BE2C (cell line): Measurements from ENCODE around the gene MAPK10.
"Not testable (repeated sequence)": the region's sequence is repeated elsewhere in the genome, so short reads cannot be mapped to it uniquely, and the experiment has no call there.

Experiments
- DNase-seq: peaks from one replicate; pipeline ENCODE4 v3.0.0-alpha.2; 2020
- H3K27me3 ChIP-seq: fragments of 250-450 bp; sonication (Bioruptor Pico); 2 replicates; pipeline ENCODE4 v1.5.1; 2020; ENCODE audit warnings: mild to moderate bottlenecking
- H3K36me3 ChIP-seq: fragments of 250-450 bp; sonication (Bioruptor Pico); 2 replicates; pipeline ENCODE4 v1.5.1; 2020; ENCODE audit warnings: mild to moderate bottlenecking
- H3K4me1 ChIP-seq: fragments of 250-450 bp; sonication (Bioruptor Pico); 2 replicates; pipeline ENCODE4 v1.5.1; 2020
- H3K4me3 ChIP-seq: 2 replicates; pipeline ENCODE4 v1.5.1; 2011; ENCODE audit warnings: low read depth, low read length
- H3K9me3 ChIP-seq: fragments of 250-450 bp; sonication (Bioruptor Pico); 2 replicates; pipeline ENCODE4 v1.5.1; 2020
- TF ChIP-seq, protein P1 (sequence below): IDR thresholded peaks from 2 replicates; pipeline ENCODE4 v1.5.1; 2012; ENCODE audit warnings: mild to moderate bottlenecking, low read depth, low read length

The MAPK10 gene

DNA sequence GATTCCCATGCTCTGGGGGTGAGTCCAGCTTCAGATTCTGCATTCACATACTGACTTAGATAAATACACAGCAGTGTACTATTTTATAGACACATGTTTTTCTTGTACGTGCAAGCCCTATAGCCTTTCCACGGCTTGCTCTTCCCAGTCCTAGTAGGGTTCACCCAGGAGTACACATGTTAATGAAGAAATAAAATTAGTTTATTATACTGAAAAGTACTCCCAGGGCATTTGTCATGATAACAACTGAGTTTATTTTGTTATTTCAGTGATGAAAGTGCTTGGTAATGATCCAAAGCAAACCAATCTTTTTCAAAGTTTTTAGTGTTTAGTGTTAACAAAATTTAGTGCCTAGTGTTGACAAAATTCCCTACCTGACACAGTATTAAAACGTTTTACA is 21.3 kb downstream of the MAPK10 start:
- TF ChIP-seq, protein P1, sequence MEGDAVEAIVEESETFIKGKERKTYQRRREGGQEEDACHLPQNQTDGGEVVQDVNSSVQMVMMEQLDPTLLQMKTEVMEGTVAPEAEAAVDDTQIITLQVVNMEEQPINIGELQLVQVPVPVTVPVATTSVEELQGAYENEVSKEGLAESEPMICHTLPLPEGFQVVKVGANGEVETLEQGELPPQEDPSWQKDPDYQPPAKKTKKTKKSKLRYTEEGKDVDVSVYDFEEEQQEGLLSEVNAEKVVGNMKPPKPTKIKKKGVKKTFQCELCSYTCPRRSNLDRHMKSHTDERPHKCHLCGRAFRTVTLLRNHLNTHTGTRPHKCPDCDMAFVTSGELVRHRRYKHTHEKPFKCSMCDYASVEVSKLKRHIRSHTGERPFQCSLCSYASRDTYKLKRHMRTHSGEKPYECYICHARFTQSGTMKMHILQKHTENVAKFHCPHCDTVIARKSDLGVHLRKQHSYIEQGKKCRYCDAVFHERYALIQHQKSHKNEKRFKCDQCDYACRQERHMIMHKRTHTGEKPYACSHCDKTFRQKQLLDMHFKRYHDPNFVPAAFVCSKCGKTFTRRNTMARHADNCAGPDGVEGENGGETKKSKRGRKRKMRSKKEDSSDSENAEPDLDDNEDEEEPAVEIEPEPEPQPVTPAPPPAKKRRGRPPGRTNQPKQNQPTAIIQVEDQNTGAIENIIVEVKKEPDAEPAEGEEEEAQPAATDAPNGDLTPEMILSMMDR = no peak
- no peak overlapping the region for H3K4me3 ChIP-seq
- no peaks in the 10 kb centered on the region for H3K27me3 ChIP-seq
- H3K9me3 ChIP-seq = no peaks in the 10 kb centered on the region
- H3K4me1 ChIP-seq = no peaks in the 10 kb centered on the region
- no peaks in the 10 kb centered on the region for H3K36me3 ChIP-seq
- no peak for DNase-seq

DNA sequence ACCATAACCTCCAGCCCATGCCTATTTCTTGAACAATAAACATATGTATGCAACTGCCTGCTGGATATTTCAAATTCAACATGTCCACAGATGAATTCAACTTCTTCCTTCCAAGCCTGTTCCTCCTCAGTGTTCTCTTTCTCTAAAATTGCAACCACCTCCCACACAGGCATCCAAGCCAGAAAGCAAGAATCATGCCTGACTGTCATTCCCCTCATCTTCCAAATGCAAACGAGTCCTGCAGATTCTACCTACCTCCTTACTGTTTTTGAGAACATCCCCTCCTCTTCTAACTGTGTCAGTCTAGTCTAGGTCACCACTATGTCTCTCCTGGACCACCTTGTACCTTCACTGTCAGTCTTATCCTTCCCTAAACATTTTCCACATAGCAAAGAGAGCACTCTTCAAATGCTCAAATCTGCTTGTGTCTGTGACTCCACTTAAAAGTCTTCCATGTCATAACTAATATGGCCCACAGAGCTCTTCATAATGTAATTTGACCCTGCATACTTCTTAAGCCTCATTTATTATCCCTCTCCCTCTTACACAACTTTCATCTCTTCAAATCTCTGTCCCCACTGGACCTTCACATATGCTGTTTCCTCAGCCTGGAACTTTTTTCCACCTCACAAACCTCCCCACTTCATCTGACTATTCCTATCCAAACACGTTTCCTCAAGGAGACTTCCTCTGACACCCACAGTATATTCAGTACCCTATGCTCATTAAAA is 25.7 kb downstream of the MAPK10 start:
- Histone ChIP-seq H3K36me3 (no peaks in the 10 kb centered on the region), H3K4me3 (no peak overlapping the region), H3K4me1 (no peaks in the 10 kb centered on the region), H3K9me3 (no peaks in the 10 kb centered on the region), H3K27me3 (no peaks in the 10 kb centered on the region)
- no peak for DNase-seq
- TF ChIP-seq, protein P1 = no peak

DNA sequence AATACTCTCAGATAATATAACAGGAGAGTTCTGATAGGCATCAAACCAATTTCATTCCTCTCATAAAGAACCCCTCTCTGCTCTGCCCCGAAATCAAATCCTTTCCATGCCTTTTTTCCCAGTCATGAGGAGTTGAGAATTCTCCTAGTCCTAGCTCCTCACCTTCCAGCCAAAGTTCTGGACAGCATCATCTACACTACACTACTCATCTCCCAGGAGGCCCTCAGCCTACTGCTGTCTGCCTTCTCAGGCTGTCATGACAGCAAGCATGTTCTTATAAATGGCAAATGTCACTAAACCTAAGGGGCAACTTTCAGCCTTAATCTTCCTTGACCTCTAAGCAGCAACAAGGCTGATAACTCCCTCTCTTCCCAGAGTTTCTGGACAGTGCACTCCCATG is 26.6 kb downstream of the MAPK10 start:
- Histone ChIP-seq H3K4me3 (no peak overlapping the region), H3K4me1 (no peaks in the 10 kb centered on the region), H3K27me3 (no peaks in the 10 kb centered on the region), H3K9me3 (no peaks in the 10 kb centered on the region), H3K36me3 (no peaks in the 10 kb centered on the region)
- TF ChIP-seq, protein P1 = no peak
- no peak for DNase-seq

DNA sequence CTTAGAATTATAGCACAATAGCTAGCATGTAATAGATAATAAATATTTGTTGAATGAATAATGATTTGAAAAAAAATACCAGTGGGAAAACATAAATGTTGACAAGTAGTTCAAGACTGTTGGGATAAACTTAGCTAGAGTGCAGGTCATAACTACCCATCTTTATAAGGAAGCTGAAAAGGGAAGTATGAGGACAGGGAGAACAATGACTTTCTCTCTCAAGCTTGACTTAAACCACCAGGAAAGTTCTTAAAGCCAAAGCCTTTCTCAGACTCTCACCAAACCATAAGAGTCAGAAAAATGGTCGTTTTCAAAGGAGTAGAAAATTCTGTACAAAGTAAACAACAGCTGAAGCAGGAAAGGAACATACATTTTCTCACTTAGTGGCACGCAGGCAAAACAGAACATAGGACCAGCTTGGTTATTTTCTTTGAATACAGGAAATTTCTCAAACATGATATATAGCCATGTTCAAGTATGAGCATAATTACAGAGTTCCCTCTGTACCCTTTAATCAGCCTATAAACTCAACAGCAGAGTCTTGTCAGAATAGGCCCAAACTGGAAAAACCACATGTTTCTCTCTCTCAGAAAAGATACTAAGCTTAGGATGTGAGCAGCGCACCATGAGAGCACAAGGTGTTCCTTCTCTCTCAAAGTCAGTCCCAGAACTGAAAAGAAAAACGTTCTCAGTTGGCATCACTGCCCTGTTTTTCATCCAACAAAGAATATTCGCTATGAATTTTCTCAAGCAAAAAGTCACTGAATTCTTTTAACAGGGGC is 28.7 kb downstream of the MAPK10 start:
- DNase-seq = no peak
- TF ChIP-seq, protein P1 = no peak
- Histone ChIP-seq H3K27me3 (no peaks in the 10 kb centered on the region), H3K4me3 (no peak overlapping the region), H3K36me3 (no peaks in the 10 kb centered on the region), H3K9me3 (no peaks in the 10 kb centered on the region), H3K4me1 (no peaks in the 10 kb centered on the region)

DNA sequence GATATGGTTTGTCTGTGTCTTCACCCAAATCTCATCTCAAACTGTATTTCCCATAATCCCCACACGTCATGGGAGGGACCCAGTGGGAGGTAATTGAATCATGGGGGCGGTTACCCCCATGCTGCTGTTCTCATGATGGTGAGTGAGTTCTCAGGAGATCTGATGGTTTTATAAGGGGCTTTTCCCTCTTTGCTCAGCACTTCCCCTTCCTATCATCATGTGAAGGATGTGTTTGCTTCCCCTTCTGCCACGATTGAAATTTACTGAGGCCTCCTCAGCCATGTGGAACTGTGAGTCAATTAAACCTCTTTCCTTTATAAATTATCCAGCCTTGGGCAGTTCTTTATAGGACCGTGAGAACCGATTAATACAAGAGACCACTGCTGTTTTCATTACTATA is 29.4 kb downstream of the MAPK10 start:
- not testable (repeated sequence) for H3K4me3 ChIP-seq, H3K27me3 ChIP-seq, H3K9me3 ChIP-seq, DNase-seq, H3K4me1 ChIP-seq, H3K36me3 ChIP-seq

DNA sequence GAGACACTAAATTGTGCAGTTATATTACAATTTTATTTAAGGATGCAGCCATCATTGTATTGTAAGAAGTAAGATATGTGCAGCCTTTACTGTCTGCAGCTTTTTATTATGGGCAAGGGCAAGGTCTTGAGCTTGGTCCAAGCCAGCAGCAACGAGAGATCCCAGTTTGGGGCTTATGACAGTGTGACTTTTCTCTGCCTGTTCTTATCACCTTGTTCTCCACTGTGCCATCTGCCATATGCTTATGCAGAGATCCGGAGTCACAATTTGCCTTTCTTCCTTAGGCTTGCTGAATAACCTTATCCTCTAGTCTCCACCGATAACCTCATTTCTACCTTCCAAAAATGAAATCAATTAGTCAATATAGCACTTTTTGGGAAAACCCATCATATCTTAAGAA is 30.4 kb downstream of the MAPK10 start:
- Histone ChIP-seq H3K36me3 (no peaks in the 10 kb centered on the region), H3K4me1 (no peaks in the 10 kb centered on the region), H3K4me3 (no peak overlapping the region), H3K27me3 (no peaks in the 10 kb centered on the region), H3K9me3 (no peaks in the 10 kb centered on the region)
- no peak for DNase-seq
- TF ChIP-seq, protein P1 = no peak
